ENCODE data around the gene C1QTNF4. TPM values are rescaled to one million over a fixed set of nuclear protein-coding genes. Genes with fewer than 3 reads are reported as not detected.
"Not testable (repeated sequence)": the region's sequence is repeated elsewhere in the genome, so short reads cannot be mapped to it uniquely, and the experiment has no call there.

The C1QTNF4 gene
- total RNA-seq, 2 donors from 2014 or later = 0.37 to 0.47 TPM

- ATAC-seq (peak; percentile 16 to 70), DNase-seq (peak; percentile 32)
- intact Hi-C loops (cut with DNase I) = no loop called here
These were observed 21.4 kb downstream of the C1QTNF4 start for GRCh38 chr11:47572715-47573255.

- no peak for DNase-seq
- intact Hi-C loops (cut with DNase I) = no loop called here
These were observed 22.3 kb downstream of the C1QTNF4 start for GRCh38 chr11:47571895-47572294.

GRCh38 chr11:47571357-47571729, 22.9 kb downstream of the C1QTNF4 start:
- intact Hi-C loops (cut with DNase I) = no loop called here
- no peak for ATAC-seq

More at GRCh38 chr11:47571895-47572294, 22.3 kb downstream of the C1QTNF4 start:
- no peak for ATAC-seq

GRCh38 chr11:47570651-47571356, 23.4 kb downstream of the C1QTNF4 start:
- intact Hi-C loops (cut with DNase I) = no loop called here
- DNase-seq = no peak
- peak in 1 of 2 donors; percentile 16 for ATAC-seq

More at GRCh38 chr11:47571357-47571729, 22.9 kb downstream of the C1QTNF4 start:
- no peak for DNase-seq

- intact Hi-C loops (cut with DNase I) = no loop called here
- no peak for DNase-seq
These were observed 24.6 kb downstream of the C1QTNF4 start for GRCh38 chr11:47569646-47570045.

GRCh38 chr11:47566149-47566698, 28.0 kb downstream of the C1QTNF4 start:
- ATAC-seq = peak; percentile 10 to 22
- DNase-seq = no peak
- intact Hi-C loops (cut with DNase I) = no loop called here

More at GRCh38 chr11:47569646-47570045, 24.6 kb downstream of the C1QTNF4 start:
- ATAC-seq = no peak

- intact Hi-C loops (cut with DNase I) = no loop called here
- ATAC-seq = peak; percentile 96 to 98
- peak; percentile 83 for DNase-seq
These were observed 28.7 kb downstream of the C1QTNF4 start, which contains the start of gene PTPMT1 for GRCh38 chr11:47565340-47566148. Gene PTPMT1, plus strand, starts transcription at chr11:47565599. Its CDS starts 24 bp downstream, at chr11:47565623.

GRCh38 chr11:47564933-47565339, 29.3 kb downstream of the C1QTNF4 start:
- ATAC-seq (peak; percentile 3 to 14), DNase-seq (no peak)
- intact Hi-C loops (cut with DNase I) = no loop called here

GRCh38 chr11:47564366-47564765, 29.8 kb downstream of the C1QTNF4 start:
- intact Hi-C loops (cut with DNase I); ATAC-seq; DNase-seq: not testable (repeated sequence)

- DNase-seq; intact Hi-C loops (cut with DNase I); ATAC-seq: not testable (repeated sequence)
These were observed 31.8 kb downstream of the C1QTNF4 start for GRCh38 chr11:47562393-47562792.

- DNase-seq (no peak), ATAC-seq (no peak)
These were observed 33.8 kb downstream of the C1QTNF4 start for GRCh38 chr11:47560426-47560825.

GRCh38 chr11:47558695-47559094, 35.5 kb downstream of the C1QTNF4 start:
- no peak for ATAC-seq
- intact Hi-C loops (cut with DNase I) = no loop called here
- DNase-seq = no peak

More at GRCh38 chr11:47560426-47560825, 33.8 kb downstream of the C1QTNF4 start:
- intact Hi-C loops (cut with DNase I) = no loop called here

GRCh38 chr11:47557004-47557403, 37.2 kb downstream of the C1QTNF4 start:
- DNase-seq; ATAC-seq; intact Hi-C loops (cut with DNase I): not testable (repeated sequence)

- ATAC-seq = peak in 1 of 2 donors; percentile 38
- intact Hi-C loops (cut with DNase I) = no loop called here
- no peak for DNase-seq
These were observed 40.8 kb downstream of the C1QTNF4 start for GRCh38 chr11:47553406-47553743.

- DNase-seq (peak; percentile 92), ATAC-seq (peak; percentile 99)
- intact Hi-C loops (cut with DNase I) = no loop called here
These were observed 41.4 kb downstream of the C1QTNF4 start, which contains the start of gene CELF1 for GRCh38 chr11:47552566-47553405. Gene CELF1, minus strand, starts transcription at chr11:47553132. Its CDS starts 53,609 bp downstream, at chr11:47499523.

GRCh38 chr11:47552056-47552565, 42.1 kb downstream of the C1QTNF4 start:
- intact Hi-C loops (cut with DNase I) = no loop called here
- DNase-seq (peak; percentile 24), ATAC-seq (peak; percentile 13 to 23)

- DNase-seq = no peak
These were observed 43.1 kb downstream of the C1QTNF4 start for GRCh38 chr11:47551086-47551485.

GRCh38 chr11:47550288-47551047, 43.7 kb downstream of the C1QTNF4 start:
- DNase-seq (no peak), ATAC-seq (no peak)
- intact Hi-C loops (cut with DNase I) = no loop called here

More at GRCh38 chr11:47551086-47551485, 43.1 kb downstream of the C1QTNF4 start:
- intact Hi-C loops (cut with DNase I) = no loop called here
- ATAC-seq = no peak

All from left cardiac atrium (tissue), 4 donors.